Gastroesophageal sphincter (tissue), 3 donors: ENCODE measurements around the gene CTSE.

Experiments
- CTCF ChIP-seq, 4 experiments: fragments of 200-600 bp in 2 of 4; fragments of 450-650 bp in 2 of 4; sonication (generic) in 1 of 4; IDR thresholded peaks; one replicate each; pipeline ENCODE4 v1.5.1; 2017 to 2019; ENCODE audit warnings: antibody characterized with exemption in 4 of 4, mild to moderate bottlenecking in 2 of 4, moderate library complexity in 2 of 4
- EP300 ChIP-seq: sonication (generic); formaldehyde crosslinking; IDR thresholded peaks from one replicate; pipeline ENCODE4 v1.6.1; 2017; ENCODE audit warnings: antibody characterized with exemption, mild to moderate bottlenecking
- POLR2A ChIP-seq, 2 donors: fragments of 450-650 bp; IDR thresholded peaks; one replicate each; pipeline ENCODE4 v1.6.1; 2017; ENCODE audit warnings: antibody characterized with exemption in 2 of 2, mild to moderate bottlenecking in 2 of 2, moderate library complexity in 1 of 2
- POLR2AphosphoS5 ChIP-seq: sonication (generic); formaldehyde crosslinking; IDR thresholded peaks from one replicate; pipeline ENCODE4 v1.6.1; 2017; ENCODE audit warnings: antibody characterized with exemption

DNA sequence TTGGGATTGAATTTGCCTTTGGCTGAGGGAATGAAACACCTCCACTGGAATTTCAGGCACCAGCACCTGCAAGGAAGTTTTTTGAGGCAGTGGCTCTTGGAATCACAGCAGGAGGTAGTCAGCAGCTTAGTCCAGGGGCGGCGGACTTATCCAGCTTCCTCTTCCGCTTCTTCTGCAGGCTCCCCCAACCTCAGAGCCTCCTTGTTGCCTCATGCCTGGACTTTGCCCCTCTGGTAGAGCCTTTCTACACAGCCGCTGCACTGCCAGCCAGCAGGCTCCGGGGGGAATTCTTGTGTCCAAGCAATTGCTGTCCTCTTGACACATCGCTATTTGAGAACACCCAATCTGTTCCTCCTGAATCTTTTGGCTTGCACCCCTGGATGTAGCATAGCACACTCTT lies 24.9 kb upstream of the CTSE start:
- no peak for TF ChIP-seq POLR2A (IDR thresholded peaks at IDR 0.05)
- no peak for TF ChIP-seq POLR2AphosphoS5
- TF ChIP-seq CTCF (IDR thresholded peaks at IDR 0.05) = no peak
- no peak for TF ChIP-seq EP300
